OCI-LY1 (cell line): ENCODE results near the gene KRTAP19-6.

ENCODE experiments used
- H2AFZ ChIP-seq: fragments of 200-600 bp; sonication (generic), shearing (Covaris generic); 2 replicates; pipeline ENCODE4 v1.6.0; 2014; ENCODE audit warnings: antibody characterized with exemption, mild to moderate bottlenecking, low read length
- H3F3A ChIP-seq: fragments of 200-600 bp; sonication (generic), shearing (Covaris generic); 2 replicates; pipeline ENCODE4 v1.6.0; 2014; ENCODE audit warnings: mild to moderate bottlenecking, antibody characterized with exemption, low read length, moderate library complexity; ENCODE audit not compliant: insufficient read depth
- H3K27ac ChIP-seq: fragments of 200-600 bp; sonication (generic); 2 replicates; pipeline ENCODE4 v1.5.1; 2014; ENCODE audit warnings: low read length, mixed run types, mild to moderate bottlenecking, low read depth; ENCODE audit not compliant: poor library complexity, severe bottlenecking
- H3K27me3 ChIP-seq: fragments of 200-600 bp; sonication (generic); 2 replicates; pipeline ENCODE4 v1.6.0; 2014; ENCODE audit warnings: antibody characterized with exemption, mild to moderate bottlenecking, low read length, moderate library complexity; ENCODE audit not compliant: insufficient read depth
- H3K36me3 ChIP-seq: fragments of 200-600 bp; sonication (generic); 2 replicates; pipeline ENCODE4 v1.6.1; 2014; ENCODE audit warnings: mild to moderate bottlenecking, antibody characterized with exemption, low read length, moderate library complexity, mixed read lengths; ENCODE audit not compliant: insufficient read depth
- H3K4me1 ChIP-seq: fragments of 200-600 bp; sonication (generic); 2 replicates; pipeline ENCODE4 v1.5.1; 2014; ENCODE audit warnings: mild to moderate bottlenecking, low read length, moderate library complexity; ENCODE audit not compliant: insufficient read depth, severe bottlenecking
- H3K4me2 ChIP-seq: fragments of 200-600 bp; sonication (generic), shearing (Covaris generic); 2 replicates; pipeline ENCODE4 v1.6.1; 2014; ENCODE audit warnings: low read length
- H3K4me3 ChIP-seq: fragments of 200-600 bp; sonication (generic); 2 replicates; pipeline ENCODE4 v1.5.1; 2014; ENCODE audit warnings: low read length, low read depth, mild to moderate bottlenecking, mixed read lengths; ENCODE audit not compliant: poor library complexity, severe bottlenecking
- H3K79me2 ChIP-seq: fragments of 200-600 bp; shearing (Covaris generic); 2 replicates; pipeline ENCODE4 v1.6.1; 2016; ENCODE audit warnings: mixed run types, low read length, mixed read lengths; ENCODE audit not compliant: insufficient read depth
- H3K9ac ChIP-seq: fragments of 200-600 bp; sonication (generic), shearing (Covaris generic); 2 replicates; pipeline ENCODE4 v1.6.1; 2014; ENCODE audit warnings: mild to moderate bottlenecking, low read length, mixed read lengths
- H3K9me2 ChIP-seq: fragments of 200-600 bp; sonication (generic), shearing (Covaris generic); 2 replicates; pipeline ENCODE4 v1.6.1; 2014; ENCODE audit warnings: low read depth, mild to moderate bottlenecking, low read length, mixed read lengths
- H3K9me3 ChIP-seq: fragments of 200-600 bp; shearing (Covaris generic); 2 replicates; pipeline ENCODE4 v1.6.1; 2014; ENCODE audit warnings: low read length, mixed read lengths
- H4K20me1 ChIP-seq: fragments of 200-600 bp; sonication (generic), shearing (Covaris generic); 2 replicates; pipeline ENCODE4 v1.6.0; 2016; ENCODE audit warnings: mild to moderate bottlenecking, low read length; ENCODE audit not compliant: insufficient read depth
- CTCF ChIP-seq: fragments of 200-600 bp; sonication (generic), shearing (Covaris generic); IDR thresholded peaks from 2 replicates; pipeline ENCODE4 v1.5.1; 2017; ENCODE audit warnings: mild to moderate bottlenecking, antibody characterized with exemption, low read length, moderate library complexity, mixed read lengths
- EZH2 ChIP-seq: fragments of 200-600 bp; sonication (generic), shearing (Covaris generic); IDR thresholded peaks from 2 replicates; pipeline ENCODE4 v1.8.0; 2017; ENCODE audit warnings: borderline replicate concordance, mixed run types, mild to moderate bottlenecking, antibody characterized with exemption, low read length, moderate library complexity, mixed read lengths

The KRTAP19-6 gene

DNA sequence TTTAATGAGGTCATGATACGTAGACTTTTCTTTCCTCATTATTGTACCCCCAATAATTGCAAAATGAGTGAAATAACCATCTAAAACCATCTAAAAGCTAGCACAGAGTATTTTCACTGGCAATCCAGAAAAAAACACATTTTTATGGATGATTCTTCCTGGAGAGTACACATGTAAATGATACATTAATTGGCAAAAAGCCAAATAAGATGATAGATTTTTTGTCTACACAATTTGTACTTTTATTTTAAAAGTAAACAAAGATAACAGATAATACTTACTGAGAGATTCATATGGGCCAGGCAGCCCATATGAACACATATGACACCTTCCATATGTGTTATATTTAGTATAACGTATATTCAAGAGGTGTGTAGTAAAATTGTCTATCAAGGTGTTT lies 22.0 kb upstream of the KRTAP19-6 start:
- Histone ChIP-seq H3K9me3 (no peaks in the 10 kb centered on the region), H3K9me2 (no peaks in the 10 kb centered on the region), H3K79me2 (no peaks in the 10 kb centered on the region), H3K9ac (no peak overlapping the region), H3K27me3 (no peaks in the 10 kb centered on the region), H3F3A (no peaks in the 10 kb centered on the region), H3K4me3 (no peak overlapping the region), H3K36me3 (no peaks in the 10 kb centered on the region), H2AFZ (no peak overlapping the region), H4K20me1 (no peaks in the 10 kb centered on the region), H3K4me1 (no peaks in the 10 kb centered on the region), H3K4me2 (no peak overlapping the region), H3K27ac (no peak overlapping the region)
- TF ChIP-seq EZH2, result no peak
- TF ChIP-seq CTCF, result no peak

DNA sequence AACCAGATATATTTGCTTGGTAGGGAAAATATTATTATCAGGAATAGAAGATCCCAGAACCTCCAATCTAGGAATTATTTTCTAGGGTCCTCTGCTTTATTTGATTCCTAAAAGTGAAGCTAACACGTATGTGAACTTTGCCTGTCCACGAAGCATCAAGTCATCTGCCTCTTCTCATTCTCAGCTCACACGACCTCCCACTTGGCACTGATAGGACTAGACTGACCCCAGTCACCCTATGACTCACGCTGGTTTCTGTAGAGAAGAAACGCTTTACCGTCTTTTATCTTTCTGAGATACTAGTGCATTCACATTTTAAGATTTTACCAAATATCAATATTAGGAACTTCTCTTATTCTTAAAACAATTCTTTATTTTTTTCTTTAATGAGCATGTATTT lies 21.4 kb upstream of the KRTAP19-6 start:
- H4K20me1 ChIP-seq, result no peaks in the 10 kb centered on the region
- no peak for TF ChIP-seq EZH2
- H3K4me3 ChIP-seq, result no peak overlapping the region
- no peaks in the 10 kb centered on the region for H3K9me3 ChIP-seq
- H3K9ac ChIP-seq, result no peak overlapping the region
- H3K36me3 ChIP-seq, result no peaks in the 10 kb centered on the region
- no peaks in the 10 kb centered on the region for H3K79me2 ChIP-seq
- H3K27ac ChIP-seq, result no peak overlapping the region
- no peak overlapping the region for H3K4me2 ChIP-seq
- no peaks in the 10 kb centered on the region for H3K4me1 ChIP-seq
- H3K9me2 ChIP-seq, result no peaks in the 10 kb centered on the region
- no peak overlapping the region for H2AFZ ChIP-seq
- no peaks in the 10 kb centered on the region for H3K27me3 ChIP-seq
- no peaks in the 10 kb centered on the region for H3F3A ChIP-seq

GRCh38 chr21:30561957-30562356 lies 20.3 kb upstream of the KRTAP19-6 start:
- Histone ChIP-seq H2AFZ (no peak overlapping the region), H4K20me1 (no peaks in the 10 kb centered on the region), H3K27ac (no peak overlapping the region), H3K79me2 (no peaks in the 10 kb centered on the region), H3K36me3 (no peaks in the 10 kb centered on the region), H3K9me2 (no peaks in the 10 kb centered on the region), H3K4me2 (no peak overlapping the region), H3K9ac (no peak overlapping the region), H3K4me1 (no peaks in the 10 kb centered on the region), H3K4me3 (no peak overlapping the region), H3K9me3 (no peaks in the 10 kb centered on the region), H3K27me3 (no peaks in the 10 kb centered on the region), H3F3A (no peaks in the 10 kb centered on the region)
- TF ChIP-seq EZH2 (no peak), CTCF (no peak)

GRCh38 chr21:30561264-30561895 lies 19.7 kb upstream of the KRTAP19-6 start, which contains the start of gene KRTAP19-7:
Gene KRTAP19-7, minus strand, starts transcription at chr21:30561314. Its CDS starts 25 bp downstream, at chr21:30561289.
- Histone ChIP-seq H3K27me3 (no peaks in the 10 kb centered on the region), H3K9me2 (no peaks in the 10 kb centered on the region), H2AFZ (no peak within 1 kb of the TSS), H4K20me1 (no peaks in the 10 kb centered on the region), H3F3A (no peaks in the 10 kb centered on the region), H3K36me3 (no peaks in the 10 kb centered on the region), H3K9ac (no peak within 1 kb of the TSS), H3K4me3 (no peak within 1 kb of the TSS), H3K79me2 (no peaks in the 10 kb centered on the region), H3K4me1 (no peaks in the 10 kb centered on the region), H3K9me3 (no peaks in the 10 kb centered on the region), H3K4me2 (no peak within 1 kb of the TSS), H3K27ac (no peak within 1 kb of the TSS)
- TF ChIP-seq EZH2, result no peak
- TF ChIP-seq CTCF, result no peak
